Measurements from ENCODE around the gene AEBP2.
"Not testable (repeated sequence)": the region's sequence is repeated elsewhere in the genome, so short reads cannot be mapped to it uniquely, and the experiment has no call there.

The AEBP2 gene, protein sequence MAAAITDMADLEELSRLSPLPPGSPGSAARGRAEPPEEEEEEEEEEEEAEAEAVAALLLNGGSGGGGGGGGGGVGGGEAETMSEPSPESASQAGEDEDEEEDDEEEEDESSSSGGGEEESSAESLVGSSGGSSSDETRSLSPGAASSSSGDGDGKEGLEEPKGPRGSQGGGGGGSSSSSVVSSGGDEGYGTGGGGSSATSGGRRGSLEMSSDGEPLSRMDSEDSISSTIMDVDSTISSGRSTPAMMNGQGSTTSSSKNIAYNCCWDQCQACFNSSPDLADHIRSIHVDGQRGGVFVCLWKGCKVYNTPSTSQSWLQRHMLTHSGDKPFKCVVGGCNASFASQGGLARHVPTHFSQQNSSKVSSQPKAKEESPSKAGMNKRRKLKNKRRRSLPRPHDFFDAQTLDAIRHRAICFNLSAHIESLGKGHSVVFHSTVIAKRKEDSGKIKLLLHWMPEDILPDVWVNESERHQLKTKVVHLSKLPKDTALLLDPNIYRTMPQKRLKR

GRCh38 chr12:19439059-19440018, at the start of gene AEBP2:
Gene AEBP2 (plus strand): TSS chr12:19439492. CDS start chr12:19439700, 208 bp downstream.
- peak; percentile 89 for DNase-seq

DNA sequence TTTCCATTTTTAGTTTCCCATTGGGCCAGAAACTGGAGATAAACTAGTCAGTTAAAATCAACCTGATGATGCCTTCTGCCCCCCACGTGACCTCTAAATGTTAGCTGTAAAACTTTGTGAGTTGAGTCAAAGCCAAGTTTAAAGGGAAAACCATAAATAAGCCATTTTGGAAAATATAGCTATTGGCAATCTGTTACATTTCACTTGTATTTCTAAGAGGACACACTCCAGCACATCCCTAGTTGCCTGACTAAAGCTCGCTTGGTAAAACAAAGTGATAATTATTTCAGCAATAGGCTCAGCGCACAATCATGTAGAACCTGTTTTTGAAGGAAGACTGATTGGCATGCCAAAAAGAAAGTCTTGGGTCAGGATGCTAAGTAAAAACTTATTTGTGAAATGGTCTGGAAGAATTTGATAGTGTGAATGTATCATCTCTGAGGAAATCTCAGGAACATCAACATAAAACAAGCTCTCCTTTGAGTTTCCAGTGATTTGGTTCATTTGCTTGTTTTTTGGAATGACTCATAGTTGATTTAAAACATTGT, 49.2 kb upstream of the AEBP2 start:
- no peak for DNase-seq

DNA sequence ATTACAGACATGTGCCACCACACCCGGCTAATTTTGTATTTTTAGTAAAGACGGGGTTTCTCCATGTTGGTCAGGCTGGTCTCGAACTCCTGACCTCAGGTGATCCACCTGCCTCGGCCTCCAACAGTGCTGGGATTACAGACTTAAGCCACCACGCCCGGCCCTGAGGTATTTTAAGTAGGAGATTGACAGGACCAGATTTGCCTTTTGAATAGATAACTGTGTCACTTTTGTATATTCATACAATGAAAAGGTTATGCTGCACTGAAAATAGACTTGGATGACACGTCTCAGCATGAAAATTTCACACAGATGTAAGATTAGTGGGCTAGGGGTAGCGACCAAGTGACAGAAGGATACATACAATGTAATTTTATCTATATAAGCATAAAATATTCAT, 46.6 kb upstream of the AEBP2 start:
- DNase-seq: not testable (repeated sequence)

- no peak for DNase-seq
Observed at GRCh38 chr12:19394385-19394784, 44.9 kb upstream of the AEBP2 start.

DNA sequence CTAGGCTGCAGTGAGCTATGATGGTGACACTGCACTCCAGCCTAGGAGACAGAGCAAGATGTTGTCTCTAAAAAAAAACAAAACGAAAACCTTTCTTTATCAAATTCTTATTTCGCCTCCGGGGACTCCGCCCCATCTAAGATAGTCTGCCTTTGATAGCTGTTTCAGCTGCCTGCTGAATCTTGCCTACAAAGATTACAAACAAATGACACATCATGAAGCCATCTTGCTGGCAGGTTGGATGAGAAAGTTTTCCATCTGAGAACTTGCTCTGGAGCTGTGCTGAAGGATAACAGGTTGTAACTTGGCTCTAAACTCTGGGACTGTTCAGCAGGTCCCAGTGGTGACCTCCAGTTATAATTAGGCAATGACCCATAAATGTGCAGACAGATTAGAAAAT, 41.8 kb upstream of the AEBP2 start:
- DNase-seq: no peak

- no peak for DNase-seq
Observed at GRCh38 chr12:19398376-19399363, 40.6 kb upstream of the AEBP2 start.

DNA sequence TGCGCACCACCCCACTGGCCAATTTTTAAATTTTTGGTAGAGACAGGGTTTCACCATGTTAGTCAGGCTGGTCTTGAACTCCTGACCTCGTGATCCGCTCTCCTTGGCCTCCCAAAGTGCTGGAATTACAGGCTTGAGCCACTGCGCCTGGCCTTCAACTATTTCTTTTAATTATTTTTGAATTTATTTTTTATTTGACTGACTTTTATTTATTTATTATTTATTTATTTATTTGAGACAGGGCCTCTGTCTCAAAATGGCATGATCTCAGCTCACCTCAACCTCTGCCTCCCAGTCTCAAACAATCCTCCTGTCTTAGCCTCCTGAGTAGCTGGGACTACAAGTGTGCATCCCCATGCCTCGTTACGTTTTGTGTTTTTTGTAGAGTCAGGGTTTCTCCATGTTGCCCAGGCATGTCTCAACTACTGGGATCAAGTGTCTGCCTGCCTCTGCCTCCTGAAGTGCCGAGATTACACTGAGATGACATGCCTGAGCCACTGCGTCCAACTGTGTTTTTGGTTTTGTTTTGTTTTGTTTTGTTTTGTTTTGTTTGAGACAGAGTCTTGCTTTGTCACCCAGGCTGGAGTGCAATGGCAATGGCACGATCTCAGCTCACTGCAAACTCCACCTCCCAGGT, 38.5 kb upstream of the AEBP2 start:
- not testable (repeated sequence) for DNase-seq

DNA sequence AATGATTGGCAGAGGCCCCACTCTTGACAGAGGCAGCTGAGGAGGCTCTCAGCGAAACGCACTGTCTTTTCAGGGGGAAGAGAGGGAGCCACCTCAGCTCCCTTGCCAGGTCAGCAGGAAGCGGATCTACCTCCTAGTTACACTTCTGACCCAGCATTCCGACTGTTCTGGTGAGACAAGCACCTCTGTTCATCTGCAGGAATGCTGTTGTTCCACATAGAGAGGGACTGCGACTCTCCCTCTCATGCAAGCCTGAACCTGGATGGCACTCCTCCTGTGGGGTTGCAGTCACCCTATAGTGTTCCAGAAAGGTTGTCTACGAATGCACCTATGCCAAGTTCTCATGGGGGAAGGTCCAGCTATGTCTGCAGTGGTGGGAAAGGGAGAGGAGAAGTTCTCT, 37.1 kb upstream of the AEBP2 start:
- no peak for DNase-seq

DNA sequence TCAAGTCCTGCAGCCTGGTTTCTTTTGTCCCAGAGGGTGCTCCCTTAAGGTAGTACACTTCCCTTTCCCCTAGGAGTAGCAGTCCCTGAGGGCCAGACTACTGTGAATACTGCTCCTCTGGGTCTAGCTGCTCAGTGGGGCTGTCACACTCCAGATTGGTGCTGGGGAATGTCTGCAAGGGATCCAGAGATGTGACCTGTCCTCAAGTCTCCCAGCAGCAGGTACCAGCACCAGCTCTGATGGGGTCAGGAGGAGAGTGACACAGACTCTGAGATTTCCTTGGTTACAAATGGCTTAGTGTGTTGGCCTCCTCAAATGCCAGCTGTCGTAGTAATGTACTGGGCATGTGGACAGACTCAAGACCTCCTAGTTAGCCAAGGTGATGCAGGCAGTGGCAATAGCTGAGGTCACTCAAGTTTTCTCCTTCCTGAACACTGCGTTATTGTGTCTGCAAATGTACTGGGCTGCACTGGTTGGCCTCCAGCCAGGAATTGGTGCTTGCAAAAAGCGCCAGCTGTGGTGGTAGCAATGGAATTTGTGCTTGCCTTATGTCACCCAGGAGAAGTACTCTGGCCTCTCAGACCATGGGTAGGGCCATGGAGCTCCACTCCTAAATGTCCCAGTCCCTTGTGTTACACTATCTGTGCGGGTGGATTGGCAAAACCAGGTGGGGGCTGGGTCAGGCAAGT, 36.4 kb upstream of the AEBP2 start:
- no peak for DNase-seq

DNA sequence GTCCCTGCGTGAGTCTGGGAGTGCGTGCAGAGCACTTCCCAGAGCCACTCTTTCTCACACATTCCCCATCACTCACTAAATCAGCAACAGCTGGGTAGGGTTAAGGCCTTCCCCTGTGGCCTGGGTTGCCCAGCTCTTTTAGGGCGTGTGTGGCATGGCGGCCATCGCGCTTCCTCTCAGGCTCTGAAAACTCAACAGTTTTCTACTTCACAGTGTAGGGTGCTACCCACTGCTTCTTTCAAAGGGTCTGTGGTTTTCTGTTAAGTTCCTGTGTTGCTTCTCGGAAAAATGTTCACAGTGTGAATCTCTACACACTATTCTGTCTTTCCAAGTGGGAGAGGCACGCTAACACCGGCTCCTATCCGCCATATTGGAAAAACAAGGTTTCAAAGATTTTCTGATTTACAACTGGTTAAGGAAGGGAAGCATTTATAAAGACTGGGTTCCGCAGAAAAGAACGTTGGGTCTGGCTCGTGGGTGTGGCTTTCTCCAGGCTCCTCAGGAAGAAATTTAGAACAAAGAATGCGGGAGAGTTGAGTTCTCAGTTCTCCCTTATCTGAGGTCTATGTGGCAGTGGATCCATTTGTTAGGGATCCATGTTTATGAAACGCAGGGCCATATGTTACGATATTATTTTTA, 34.9 kb upstream of the AEBP2 start:
- no peak for DNase-seq

DNA sequence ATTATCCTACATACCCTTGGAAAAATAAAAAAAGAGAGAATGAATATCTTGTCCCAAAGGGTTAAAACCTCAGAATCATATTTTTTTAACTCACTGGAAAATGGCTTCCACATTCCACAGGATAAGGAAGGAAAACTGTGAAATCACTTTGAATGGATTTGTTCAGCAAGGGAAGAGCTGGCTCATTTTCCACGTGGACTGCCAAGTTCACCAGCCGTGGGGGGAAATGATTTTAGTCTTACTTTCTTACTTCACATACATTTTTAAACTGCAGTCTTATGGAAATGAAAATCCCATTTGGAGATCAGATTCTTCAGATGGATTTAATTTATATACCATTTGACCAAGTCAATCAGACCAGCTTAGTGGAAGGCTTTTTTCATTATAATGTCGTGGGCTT, 29.9 kb upstream of the AEBP2 start:
- no peak for DNase-seq

- peak; percentile 5 for DNase-seq
Observed at GRCh38 chr12:19410211-19410610, 29.1 kb upstream of the AEBP2 start.

GRCh38 chr12:19410629-19411185, 28.6 kb upstream of the AEBP2 start:
- no peak for DNase-seq

GRCh38 chr12:19411234-19412204, 27.8 kb upstream of the AEBP2 start:
- DNase-seq: no peak

DNA sequence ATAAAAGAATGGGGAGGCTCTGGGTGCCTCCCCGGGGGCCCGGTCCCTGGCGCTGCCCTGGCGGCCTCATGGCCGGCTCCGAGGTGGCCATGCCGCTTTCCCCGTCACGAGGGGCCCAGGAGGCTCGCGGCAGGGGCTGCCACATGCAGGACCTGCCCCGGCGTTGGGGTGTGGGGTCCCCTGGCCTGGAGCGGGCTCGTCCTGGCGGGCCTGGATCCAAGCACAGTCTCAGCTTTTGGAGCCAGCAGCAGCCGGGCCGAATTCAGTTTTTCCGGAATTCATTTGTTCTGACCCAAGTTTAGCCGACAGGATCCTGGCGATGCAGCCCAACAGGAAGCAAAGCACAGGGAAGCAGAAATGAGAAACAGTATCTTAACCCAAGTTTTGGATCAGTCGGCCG, 26.4 kb upstream of the AEBP2 start:
- no peak for DNase-seq

- not testable (repeated sequence) for DNase-seq
Observed at GRCh38 chr12:19413582-19413981, 25.7 kb upstream of the AEBP2 start.

DNA sequence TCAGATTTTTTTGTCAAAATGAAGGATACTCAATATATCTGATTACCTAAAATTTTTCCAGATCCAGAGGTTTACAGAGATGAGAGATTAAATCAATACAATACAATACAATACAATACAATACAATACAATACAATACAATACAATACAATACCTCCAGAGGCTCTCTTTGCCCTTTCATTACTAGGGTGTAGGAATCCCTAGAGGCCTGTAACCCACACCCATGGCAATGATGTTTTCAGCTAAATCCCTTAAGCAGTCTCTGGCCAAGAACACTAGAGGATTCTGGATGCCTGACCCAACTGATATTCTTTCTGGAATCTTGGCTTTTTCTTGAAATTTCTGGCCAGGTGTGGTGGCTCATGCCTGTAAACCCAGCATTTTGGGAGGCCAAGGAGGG, 23.7 kb upstream of the AEBP2 start:
- no peak for DNase-seq

DNA sequence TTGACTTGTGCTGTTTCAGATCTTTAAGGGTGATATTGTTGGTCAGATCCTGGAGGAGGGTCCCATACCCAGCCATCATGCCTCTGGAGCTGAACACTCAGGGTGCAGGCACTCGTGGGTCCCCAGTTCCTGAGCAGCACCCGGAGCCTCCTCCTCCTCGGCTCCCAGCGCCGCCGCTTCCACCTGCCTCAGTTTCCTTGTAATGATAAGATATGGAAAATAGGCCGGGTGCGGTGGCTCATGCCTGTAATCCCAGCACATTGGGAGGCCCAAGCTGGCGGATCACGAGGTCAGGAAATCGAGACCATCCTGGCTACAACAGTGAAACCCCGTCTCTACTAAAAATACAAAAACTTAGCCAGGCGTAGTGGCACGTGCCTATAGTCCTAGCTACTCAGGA, 20.2 kb upstream of the AEBP2 start:
- DNase-seq: no peak
